ENCODE measurements around the gene COPRS.
A peak's percentile ranks its signal among the peaks of the same experiment; 100 is the strongest.
"Not testable (repeated sequence)": the region's sequence is repeated elsewhere in the genome, so short reads cannot be mapped to it uniquely, and the experiment has no call there.

COPRS gene

DNA sequence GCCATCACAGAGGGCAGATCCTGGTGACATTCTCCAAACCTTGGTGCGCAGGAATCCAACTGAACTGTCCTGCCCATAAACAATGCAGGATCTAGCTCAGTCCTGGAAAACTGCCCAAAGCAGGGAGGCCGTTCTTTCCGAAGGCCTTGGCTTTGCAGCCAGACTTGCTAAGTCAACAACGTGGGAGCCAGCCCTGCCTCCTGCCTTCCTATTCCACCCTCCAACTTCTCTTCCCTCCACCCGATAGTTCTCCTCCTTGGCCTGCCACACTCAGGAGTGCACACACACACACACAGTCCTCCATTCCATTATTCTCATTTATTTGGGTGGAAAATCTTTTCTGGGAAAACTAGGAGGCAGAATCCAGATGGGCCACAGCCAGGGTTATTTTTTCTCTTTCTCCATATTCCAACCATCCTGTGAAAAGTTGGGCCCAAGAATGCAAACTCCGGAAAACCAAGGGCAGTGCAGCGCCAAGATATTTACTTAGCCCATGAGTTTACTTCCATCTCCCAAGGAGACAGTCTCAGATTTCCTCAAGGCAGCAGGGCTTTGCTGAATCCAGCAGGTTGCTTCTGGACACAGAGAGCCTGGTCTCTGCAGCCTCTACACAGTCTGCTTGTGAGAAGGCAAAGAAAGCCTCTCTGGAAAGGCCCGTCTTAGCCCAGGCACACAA, 15.8 kb downstream of the COPRS start:
- DNase-seq = no peak

DNA sequence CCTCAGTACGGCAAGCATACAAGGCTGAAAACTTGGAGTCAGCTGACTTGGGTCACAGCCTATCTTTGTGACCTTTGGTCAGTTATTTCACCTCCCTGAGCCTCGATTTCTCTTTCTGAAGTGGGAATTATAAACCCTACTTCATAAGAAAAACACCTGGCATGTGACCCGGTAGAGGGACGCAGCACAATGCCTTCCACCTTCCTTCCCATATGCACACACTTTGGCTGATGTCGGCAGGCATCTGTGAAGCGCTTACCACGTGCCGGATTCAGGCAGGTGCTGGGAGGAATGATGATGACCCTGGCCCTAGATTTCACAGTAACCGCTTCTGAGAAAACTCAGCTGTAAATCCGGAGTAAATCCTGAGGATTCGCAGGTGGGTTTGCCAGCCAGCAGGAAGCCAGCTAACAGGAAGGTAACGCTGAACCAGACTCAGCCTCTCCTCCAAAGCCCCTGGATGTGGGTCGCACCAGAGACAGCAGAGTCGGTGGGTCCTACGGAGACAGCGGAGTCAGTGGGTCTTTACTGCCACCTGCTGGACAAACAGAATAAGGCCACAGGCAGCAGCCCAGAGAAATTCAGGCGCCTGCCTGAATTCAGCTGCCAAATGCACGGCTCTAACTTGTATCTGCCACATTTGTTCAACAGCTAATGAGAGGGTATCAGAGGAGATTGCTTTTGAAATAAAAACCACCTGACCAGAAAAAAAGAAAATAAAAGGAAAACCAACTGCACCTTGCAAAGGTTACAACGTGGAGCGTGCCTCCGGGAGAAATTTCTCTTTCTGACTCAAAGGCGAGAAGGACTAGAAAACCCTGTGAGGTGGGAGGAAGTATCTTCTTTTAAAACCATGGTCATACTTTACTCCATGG, 16.6 kb downstream of the COPRS start:
- DNase-seq = peak; percentile 84

DNA sequence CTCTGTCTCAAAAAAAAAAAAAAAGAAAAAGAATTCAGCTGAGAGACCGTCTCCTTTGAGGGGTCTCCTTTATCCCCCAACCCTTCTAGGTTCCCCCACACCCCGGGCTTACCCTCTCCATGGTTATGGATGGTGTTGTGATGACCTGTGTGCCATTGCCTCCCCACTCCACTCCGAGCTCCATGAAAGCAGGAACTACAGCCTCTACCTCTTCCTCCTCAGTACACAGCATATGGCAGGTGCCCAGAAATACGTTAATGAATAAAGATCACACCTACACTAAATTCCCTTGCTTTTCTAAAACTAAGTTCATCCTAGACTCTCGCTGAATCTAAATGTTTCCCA, 17.2 kb downstream of the COPRS start:
- DNase-seq = no peak

DNA sequence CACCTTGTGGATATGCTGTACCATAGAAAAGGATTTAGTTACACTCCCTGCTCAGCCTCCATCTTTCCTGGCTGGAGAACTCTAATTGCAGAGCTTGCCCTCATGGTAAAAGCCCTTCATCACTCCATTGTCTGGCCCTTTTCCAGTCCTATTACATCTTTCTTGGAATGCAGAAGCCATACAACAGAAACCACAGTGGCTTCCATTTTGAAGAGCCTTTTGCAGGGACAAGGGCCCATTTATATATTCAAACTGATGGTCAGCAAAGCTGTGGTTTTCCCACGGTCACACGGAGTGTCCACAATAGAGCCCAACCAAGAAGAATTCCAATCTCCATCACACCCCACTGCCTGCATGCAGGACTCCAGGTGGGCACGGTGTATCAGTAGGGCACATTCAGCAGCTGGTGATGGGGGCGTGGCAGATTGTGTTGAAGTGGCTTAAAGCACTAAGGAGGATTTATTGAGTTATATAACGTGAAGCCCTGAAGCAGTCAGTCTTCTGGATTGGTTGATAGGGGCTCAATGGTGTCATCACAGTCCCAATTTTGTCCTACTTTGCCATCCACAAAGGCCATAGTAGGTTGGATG, 20.3 kb downstream of the COPRS start:
- DNase-seq = no peak

DNA sequence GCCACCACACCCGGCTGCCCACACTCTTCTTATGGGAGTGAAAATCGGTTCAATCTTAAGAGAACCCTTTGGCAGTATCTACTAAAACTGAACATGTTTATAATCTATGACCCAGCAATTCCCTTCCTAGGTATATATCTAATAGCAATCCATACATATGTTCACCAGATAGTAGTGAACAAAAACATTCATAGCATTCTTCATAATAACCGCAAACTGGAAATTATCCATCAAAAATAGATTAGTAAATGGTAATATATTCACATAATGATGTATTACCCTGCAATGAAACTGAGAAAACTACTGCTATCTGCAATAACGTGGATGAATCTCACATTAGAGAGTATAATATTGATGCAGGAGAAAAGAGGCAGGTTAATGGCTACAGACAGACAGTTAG, 23.1 kb downstream of the COPRS start:
- no peak for DNase-seq

DNA sequence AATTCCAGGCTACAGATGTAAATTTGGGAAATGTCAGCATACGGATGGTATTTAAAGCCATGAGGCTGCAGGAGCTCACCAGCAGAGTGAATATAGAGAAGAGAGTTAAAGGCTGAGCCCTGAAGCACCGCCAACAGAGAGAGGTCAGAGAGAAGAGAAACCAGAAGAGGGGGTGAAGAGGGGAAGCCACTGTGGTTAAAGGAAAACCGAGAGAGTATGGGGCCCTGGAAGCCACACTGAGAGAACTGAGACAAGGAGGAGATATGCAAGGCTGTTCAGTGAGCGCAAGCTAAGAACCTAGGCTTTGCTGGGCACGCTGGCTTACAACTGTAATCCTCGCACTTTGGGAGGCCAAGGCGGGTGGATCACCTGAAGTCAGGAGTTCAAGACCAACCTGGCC, 24.6 kb downstream of the COPRS start:
- no peak for DNase-seq

DNA sequence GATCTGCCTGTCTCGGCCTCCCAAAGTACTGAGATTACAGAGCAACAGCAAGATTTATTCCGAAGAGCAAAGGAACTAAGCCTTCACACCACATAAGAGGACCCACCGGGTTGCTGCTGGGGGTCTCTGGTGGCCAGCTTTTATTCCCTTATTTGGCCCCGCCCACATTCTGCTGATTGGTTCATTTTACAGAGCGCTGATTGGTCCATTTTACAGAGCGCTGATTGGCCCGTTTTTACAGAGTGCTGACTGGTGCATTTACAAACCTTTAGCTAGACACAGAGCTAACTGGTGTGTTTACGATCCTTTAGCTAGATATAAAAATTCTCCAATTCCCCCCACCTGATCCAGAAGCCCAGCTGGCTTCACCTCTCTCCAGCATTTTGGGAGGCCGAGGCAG, 26.3 kb downstream of the COPRS start:
- DNase-seq = no peak

DNA sequence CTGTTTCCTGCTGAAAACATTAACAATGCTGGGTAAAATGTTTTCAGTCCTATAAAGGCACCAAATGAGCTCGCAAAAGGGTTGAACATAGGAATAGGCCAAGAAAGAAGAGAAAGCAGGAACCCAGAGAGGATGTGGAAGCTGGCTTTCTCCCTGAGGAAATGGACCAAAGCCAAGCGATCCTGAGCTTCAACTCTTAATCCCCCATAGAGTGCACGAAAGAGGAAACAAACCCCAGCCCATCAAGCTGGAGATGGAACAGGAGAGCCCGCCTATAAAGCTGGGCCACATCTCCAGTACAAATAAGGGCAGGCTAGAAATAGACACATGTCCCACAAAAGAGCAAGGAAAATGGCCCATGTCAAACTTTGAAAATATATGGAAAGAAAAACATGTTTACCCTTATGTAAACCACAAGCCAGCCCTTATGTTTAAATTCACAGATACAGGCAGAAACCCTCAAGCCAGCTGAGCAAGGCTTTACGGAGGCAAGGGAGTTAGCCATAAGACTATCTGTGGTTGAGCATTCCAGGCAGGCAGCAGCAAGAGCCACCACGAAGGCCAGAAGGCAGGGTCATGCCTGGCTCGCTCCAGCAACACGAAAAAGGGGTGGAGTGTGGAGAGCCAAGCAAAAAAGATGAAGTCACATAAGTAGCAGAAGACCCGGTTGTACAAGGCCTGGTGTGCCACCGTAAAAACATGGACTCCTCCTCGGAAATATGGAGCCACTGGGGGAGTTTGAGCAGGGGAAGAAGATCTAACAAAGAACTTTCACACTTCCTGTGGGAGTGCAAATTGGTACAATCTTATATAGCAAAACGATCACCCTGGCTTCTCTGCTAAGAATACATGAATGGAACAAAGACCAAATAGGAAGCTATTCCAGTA, 27.8 kb downstream of the COPRS start:
- DNase-seq = no peak

DNA sequence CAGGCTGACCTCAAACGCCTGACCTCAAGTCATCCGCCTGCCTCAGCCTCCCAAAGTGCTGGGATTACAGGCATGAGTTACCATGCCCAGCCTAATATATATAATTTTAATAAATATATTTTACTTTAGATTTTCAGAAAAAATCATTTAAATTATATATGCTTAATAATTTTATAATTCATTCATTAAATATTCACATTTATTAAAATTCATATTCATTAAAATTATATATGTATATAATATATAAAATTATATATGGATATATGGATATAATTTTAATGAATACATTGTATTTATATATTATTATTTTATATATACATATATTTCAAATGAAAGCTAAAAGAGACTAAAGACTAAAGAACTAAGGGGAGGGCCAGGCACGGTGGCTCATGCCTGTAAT, 29.4 kb downstream of the COPRS start:
- DNase-seq = no peak

DNA sequence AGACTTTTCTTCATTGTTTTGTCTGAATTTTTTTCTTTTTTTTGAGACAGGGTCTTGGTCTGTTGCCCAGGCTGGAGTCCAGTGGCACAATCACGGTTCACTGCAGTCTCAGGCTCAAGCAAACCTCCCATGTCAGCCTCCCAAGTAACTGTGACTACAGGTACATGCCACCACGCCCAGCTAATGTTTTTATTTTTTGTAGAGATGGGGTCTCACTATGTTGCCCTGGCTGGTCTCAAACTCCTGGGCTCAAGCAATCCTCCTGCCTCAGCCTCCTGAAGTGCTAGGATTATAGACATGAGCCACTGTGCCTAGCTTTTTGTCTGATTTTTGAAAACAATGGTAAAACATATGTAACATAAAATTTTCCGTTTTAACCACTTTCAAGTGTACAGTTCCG, 30.1 kb downstream of the COPRS start:
- DNase-seq = not testable (repeated sequence)

DNA sequence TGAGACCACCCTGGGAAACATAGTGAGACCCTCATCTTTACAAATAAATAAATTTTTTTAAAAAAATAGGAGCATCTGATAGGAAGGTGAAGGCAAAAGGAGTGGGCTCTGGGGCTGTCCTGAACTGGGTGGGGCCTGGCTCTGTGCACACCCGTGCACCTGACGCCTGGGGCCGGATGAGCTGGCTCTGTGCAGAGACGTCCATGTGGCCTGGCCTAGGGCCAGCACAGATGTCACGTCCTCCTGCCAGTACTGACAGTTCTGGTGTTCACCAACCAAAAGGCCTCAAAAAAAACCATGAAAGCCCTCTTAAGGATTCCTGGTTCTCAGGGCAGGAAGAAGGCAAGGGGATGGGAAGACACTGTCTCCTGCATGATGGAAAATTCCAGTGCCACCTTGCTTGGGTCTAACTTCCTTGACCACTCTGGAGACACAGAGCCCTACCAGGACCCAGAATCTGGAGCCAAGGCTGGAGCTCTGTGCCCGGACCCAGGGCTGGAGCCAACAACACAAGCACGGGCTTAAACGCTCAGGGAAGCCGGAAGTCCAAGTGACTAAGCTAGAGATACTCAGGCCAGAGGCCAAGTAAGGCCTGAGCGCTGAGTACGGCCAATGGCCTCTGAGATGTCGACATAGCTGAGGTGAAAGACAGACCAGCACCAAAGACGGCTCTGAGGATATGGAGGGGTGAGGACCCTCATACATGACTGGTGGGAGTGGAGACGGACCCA, 32.9 kb downstream of the COPRS start:
- no peak for DNase-seq

DNA sequence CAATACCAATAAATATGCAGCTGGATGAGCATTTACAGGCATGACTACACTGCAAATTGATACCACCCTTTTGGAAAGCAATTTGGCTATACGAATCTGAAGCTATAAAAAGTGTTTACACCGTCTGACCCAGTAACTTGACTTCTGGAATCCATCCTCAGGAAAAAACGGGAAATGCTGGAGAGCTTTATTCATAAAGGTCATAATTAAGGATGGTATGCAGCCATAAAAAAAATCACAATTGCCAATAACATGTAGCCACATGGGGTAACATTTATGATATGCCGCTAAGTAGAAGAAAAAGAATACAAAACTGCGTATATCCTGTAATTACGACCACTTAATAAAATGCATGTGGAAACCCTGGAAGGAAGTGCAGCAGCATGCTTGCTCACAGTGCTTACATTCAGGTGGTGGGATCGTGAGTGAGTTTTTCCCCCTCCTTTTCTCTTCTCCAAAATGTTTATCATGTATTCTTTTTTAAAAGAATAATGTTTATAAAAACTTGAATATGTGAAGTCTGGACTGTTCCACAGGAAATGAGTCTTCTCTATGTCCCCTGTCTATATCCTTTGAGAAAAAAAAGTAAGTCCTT, 34.2 kb downstream of the COPRS start:
- DNase-seq = no peak

DNA sequence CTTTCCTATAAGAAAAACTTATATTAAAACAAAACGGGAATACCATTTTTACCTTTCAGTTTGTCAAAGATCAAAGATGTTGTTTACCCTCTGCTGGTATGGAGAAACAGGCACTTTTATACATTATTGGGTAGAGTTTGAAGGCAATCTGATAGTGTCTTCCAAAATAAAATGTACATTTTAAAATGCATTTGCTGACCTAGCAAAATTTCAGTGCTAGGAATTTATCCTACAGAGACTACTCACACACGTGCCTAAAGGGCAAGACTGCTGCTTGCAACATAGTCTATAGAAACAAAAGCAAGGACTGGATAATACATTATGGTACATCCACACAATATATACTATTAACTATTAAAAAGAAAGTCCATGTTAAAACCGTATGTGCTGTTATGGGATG, 36.0 kb downstream of the COPRS start:
- DNase-seq = no peak

DNA sequence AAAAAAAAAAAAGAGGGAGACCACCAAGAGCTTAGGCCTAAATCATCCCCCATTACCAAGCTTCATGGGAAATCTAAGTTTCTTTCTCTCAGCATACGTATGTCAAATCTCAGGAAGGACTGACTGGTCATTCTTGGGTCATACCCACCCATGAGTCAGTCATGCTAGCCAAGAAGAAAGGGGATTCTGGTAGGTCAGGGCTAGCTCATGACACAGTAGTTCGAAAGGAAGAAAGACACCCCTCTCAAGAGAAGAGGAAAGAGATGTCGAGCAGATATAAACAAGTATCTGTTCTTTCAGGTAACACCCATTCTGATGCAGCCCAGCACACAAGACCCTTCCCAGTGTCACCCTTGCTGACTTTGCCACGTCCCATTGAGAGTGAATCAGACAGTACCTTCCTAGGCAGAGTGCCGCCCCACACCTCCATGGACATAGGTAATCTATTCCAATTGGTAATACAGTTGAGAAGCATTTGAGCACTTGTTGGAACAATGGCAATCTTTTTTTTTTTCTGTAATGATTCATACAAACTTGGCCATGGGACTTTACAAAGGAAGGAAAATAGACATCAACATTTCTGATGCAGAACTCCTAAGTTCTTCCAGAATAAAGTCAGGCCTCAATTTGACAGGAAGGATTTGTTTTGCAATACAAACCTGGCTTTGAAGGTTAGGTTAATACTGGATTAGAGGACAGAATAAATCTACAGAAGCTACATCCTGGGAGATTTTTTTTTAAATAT, 38.2 kb downstream of the COPRS start:
- no peak for DNase-seq

DNA sequence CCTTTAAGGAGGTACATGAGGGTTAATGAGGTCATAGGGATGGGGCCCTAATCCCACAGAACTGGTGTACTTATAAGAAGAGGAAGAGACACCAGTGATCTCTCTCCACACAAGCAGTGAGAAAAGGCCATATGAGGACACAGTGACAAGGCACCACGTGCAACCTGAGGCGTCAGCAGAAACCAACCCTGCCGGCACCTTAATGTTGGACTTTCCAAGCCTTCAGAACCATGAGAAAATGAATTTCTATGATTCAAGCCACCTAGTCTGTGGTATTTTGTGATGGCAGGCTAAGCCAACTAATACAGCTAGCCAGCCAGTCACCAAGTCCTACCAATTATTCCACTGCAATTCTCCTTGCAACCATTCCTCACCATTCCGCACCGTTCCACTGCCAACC, 39.5 kb downstream of the COPRS start:
- DNase-seq = no peak

DNA sequence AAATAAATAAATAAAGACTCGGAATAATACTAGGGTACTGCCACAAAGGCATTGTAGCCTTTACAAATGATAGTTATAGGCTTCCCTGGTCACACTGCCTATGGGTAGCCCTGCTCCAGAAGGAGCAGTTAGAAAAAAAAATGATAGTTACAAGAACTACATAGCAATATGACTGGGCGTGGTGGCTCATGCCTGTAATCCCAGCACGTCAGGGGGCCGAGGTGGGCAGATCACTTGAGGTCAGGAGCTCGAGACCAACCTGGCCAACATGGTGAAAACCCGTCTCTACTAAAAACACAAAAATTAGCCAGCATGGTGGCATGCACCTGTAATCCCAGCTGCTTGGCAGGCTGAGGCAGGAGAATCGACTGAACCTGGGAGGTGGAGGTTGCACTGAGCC, 40.2 kb downstream of the COPRS start:
- not testable (repeated sequence) for DNase-seq

DNA sequence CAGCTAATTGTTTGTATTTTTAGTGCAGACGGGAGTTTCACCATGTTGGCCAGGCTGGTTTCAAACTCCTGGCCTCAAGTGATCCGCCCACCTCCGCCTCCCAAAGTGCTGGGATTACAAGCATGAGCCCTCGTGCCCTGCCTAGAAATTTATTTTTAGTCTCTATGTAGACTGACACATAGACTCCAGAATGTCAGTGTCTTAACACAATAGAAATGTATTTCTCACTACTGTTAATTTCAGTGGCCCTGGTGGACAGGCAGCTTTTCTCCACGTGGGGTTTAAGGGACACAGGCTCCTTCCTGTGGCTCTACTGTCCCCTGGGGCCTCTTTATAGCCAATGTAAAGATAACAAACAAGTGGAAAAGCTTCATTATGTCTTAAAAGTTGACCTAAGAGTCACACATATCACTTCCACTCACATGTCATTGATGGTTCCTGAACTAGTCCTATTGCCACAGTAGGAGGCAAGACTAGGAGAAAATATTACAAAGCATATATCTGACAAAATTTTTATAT, 43.8 kb downstream of the COPRS start:
- no peak for DNase-seq

DNA sequence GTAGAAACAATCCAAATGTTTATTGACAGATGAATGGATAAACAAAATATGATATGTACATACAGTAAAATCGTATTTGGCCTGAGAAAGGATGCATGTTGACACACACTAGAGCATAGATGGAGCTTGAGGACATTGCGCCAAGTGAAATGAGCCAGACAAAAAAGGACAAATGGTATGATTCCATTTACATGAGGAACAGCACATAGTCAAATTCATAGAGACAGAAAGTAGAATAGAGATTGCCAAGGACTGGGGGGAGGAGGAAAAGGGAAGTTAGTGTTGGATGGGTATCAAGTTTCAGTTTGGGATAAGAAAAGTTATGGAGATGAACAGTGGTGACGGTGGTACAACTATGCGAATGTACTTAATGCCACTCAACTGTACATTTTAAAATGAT, 47.9 kb downstream of the COPRS start:
- no peak for DNase-seq

DNA sequence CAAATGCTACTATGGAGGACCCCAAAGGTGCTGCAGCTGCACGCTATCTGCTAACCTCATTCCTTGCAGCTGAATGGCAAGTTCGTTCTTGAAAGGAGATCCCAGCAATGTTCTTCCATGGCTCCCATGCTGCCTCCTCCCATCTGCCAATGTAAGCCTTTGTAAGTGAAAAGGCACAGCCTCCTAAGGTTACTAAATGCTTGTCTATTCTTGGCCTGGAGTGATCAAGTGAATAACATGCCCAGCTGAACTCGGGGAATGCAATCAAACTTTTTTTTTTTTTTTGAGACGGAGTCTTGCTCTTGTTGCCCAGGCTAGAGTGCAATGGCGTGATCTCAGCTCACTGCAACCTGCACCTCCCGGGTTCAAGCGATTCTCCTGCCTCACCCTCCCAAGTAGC, 49.2 kb downstream of the COPRS start:
- DNase-seq = not testable (repeated sequence)

DNA sequence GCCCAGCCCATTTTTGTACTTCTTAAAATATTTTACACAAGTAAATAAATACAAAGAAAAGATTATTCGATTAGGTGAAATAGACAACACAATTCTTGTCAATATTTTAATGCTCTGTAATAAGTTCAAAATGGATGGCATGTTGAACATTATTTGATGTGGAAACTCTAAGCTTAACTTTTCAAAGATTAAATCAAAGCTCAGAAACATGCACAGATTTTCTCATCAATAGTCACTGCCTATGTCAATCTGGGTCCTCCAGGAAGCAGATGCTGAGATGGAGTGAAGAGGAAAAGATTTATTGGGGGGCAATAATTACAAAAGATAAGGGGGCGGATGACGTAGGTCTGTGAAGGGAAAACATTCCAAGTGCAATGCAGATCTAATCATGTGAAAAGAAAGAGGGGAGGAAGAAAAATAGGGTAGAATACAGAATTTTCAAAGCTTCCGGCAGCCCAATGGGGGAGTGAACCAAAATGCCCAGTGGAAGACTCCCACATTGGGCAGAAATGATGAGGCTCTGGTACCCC, 50.5 kb downstream of the COPRS start:
- no peak for DNase-seq

DNA sequence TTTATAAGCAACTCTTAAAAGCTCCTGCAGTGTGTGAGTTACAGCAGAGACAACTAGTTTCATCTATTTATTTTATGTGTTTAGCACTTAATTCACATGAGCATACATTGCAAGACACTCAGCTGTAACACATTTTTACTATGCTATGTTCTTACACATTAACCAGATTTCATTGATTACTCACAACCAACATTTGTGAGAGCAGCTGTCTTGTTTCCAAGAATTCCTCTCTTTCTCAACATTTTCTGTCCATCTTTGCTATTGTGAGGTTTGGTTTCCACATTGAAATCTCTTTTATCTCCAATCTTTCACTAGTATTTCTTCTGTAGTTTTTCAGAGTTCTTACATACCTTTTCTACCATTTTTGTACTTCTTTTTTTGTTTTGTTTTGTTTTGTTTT, 51.2 kb downstream of the COPRS start:
- no peak for DNase-seq

Data from NCI-H146 (cell line).